NCI-H2107 treated with DMSO at 0.1 percent for 48 hours (cell line): ENCODE data around the gene MAPRE2.

Experiments
- DNase-seq: peaks from one replicate; lab custom pipeline; 2025; ENCODE audit not compliant: unreplicated experiment; lab: John Stamatoyannopoulos, UW

Gene MAPRE2

DNA sequence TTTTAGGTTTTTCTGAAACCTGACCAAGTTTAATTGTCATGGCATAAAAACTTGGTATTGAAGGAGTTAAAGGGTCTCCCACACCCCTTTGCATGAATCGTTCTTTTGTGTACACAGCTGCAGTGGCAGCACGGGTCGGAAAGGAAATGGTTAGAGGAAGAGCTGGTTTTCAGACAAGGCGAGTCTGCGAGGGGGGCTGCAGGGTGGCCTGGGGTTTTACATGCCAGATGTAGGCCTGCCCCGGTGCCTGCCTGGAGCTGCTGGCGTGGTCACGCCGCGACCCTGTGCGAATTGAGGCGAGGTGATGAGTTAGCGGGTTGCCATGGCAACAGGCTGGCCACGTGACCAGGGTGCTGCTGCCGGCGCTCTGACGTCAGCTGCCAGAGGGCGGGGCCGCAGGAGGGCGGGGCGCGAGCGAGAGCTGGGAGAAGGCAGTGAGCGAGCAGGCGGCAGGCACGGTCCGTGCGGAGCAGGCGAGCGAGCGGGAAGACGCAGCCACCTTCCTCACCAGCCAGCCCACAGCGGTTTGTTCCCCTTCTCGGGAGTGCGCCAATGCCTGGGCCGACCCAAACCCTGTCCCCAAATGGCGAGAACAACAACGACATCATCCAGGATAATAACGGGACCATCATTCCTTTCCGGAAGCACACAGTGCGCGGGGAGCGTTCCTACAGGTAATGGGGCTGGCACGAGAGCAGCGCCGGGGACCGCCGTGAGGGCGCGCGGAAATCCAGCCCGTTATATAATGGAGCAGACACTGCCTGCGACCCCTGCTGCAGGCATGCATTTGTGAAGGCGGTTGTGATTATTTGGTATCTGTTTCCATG, at the start of gene MAPRE2:
Gene MAPRE2, plus strand, starts transcription at position 426 of the 827 bp plus-strand sequence. Its CDS starts 127 bp downstream, at position 553.
- peak; percentile 64 for DNase-seq

DNA sequence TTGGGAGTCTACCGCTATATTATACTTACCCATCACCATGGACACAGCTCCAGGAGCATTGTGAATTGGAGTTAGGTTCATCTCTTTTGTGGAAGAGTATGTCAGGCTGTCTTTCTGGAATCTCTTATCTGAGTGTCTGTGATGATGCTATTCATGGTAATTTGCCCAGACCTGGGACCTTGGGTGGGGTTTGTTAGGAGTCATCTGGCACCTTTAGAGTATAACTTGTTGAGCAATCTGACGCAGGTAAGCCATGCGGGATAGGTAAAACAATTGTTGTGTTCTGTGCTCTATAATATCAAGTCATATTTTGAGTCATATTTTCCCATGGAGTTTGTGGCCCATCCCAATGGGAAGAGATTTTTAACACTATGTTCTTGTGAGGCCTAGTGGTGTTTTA, 49.7 kb upstream of the MAPRE2 start:
- DNase-seq, result no peak

DNA sequence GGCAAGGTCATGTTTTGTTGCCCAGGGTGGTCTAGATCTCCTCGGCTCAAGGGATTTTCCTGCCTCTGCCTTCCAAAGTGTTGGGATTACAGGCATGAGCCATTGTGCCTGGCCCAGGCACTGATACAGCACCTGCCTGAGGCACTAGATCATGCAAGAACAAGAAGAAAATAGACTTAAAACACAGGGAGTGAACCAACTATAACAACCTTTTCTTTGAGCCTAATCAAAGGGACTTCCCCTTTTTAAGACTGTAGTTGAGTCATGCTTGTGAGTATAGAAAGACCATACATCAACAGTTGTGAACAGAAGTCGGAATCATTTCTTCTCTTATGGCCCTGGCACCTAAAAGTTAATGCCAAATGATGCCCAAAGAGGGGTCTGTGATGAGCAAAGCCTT, 47.9 kb upstream of the MAPRE2 start:
- DNase-seq, result no peak

DNA sequence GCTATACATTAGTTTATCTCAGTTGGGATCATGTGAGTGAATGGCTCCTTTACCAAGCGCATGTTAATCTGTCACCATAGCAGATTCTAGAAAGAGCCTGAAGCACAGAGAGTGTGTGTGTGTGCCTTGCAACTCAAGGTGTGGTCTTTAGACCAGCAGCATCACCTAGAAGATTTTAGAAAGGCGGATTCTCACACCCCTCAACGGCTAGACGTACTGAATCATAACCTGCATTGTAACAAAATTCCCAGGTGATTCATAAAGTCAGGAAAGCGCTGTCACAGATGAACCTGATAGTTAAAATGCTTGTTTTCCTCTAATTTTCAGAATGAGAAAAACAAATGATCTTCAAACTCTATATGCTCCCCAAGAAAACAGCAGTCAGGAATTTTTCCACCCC, 45.5 kb upstream of the MAPRE2 start:
- no peak for DNase-seq

DNA sequence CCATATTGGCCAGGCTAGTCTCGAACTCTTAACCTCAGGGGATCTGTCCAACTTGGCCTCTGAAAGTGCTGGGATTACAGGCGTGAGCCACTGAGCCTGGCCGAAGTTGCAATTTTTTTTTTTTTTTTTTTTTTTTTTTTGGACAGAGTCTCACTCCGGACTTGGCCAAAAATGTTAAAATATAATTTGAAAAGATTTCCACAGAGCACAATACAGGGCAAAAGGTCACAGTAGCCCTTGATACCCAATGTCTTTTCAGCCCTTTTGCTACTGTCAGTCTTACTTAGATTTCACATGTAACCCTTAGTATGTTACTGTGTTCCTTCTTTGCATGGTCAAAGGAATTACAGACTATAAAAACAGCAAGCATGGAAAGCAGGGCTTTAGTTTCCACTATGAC, 42.6 kb upstream of the MAPRE2 start:
- no peak for DNase-seq

DNA sequence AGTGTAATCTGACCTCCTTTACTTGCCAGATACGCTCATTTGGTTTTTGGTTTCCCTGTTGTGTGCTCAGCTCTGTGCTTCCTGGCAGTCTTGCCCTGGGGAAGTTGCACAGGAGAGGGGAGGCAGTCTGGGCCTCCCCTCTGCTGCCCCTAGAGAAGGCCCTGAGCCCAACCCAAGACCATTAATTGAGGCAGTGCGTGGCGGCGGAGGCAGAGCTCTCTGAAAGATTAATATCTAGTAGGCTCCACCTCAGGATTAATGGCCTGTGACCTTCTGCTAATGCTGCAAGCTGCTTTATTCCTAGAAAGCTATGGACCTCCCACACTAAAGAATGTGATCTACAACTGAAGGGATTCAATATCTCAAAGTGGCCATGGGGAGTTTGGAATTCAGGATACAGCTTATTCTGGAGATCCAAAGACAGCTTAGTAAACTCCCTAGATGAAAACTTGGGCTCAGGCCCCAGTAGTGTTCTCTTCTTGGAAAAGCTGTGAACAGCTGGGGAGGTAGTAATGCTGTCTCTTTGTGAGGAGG, 41.4 kb upstream of the MAPRE2 start:
- no peak for DNase-seq

DNA sequence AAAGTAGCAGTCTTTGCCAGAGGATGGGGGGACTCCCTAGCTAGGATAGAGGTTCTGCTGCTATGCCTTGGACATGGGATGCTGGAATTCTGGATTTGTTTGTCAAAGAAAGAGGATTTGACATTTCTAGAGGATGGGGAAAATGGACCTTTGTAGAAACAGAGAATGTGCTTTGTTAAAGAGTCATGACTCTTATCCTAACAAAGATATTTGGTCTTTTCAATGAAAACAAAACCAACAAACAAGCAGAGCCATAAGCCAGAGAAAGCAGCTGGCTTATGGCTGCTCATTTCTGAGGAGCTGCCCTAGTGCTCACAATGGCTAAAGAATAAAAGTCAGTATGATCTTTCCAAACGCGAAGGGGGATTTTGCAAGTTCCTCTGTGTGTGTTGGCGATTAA, 40.8 kb upstream of the MAPRE2 start:
- no peak for DNase-seq

DNA sequence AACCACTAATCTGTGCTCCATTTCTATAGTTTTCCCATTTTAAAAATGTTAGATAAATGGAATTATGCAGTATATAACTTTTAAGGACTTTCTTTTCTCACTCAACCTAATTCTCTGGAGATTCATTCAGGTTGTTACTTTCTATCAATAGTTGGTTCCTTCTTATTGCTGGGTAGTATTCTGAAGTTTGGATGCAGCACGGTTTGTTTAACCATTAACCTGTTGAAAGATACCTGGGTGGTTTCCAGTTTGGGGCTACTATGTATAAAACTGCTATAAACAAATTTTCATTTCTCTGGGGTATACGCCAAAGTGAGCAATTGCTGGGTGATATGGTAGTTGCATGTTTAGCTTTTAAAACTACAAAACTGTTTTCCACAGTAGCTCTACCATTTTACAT, 39.1 kb upstream of the MAPRE2 start:
- no peak for DNase-seq

DNA sequence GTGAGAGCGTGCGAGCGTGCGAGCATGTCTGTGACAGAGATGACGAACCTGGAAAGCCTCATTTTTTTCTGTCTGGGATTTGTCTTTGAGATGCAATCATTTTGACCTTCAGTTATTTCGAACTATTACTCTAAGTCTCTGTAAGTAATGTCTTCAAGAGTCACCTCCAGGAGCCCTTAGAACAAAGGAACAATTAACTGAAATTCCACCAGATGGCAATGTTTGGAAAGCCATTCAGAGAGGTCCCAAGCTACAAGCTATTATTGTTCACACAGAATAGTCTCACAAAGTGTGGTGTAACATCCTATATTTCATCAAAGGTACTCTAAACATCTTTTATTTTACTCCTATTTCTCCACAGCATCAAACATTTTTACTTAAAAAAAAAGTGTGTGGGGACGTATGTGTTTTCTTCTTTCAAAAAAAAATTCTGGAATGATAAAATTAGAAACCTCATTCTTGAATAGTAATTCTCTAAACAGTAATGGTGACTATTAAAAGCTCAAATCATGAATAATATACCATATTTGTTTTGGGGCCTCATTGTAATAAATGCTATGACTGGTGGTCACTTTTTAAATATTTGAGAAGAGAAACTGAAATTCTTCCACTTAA, 35.1 kb upstream of the MAPRE2 start:
- no peak for DNase-seq

DNA sequence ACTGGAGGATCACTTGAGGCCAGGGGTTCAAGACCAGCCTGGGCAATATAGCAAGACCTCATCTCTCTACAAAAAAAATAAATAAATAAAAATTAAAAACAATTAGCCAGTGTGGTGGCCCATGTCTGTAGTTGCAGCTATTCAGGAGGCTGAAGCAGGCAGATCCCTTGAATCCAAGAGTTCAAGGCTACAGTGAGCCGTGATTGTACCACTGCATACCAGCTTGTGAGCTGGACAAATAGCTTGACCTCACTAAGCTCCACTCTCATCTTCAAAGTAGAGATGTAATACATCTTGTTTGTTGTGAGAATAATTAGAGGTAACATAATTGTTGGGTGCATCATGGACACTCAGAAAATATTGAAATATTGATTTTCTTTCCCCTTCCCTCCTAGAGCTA, 31.1 kb upstream of the MAPRE2 start:
- no peak for DNase-seq

DNA sequence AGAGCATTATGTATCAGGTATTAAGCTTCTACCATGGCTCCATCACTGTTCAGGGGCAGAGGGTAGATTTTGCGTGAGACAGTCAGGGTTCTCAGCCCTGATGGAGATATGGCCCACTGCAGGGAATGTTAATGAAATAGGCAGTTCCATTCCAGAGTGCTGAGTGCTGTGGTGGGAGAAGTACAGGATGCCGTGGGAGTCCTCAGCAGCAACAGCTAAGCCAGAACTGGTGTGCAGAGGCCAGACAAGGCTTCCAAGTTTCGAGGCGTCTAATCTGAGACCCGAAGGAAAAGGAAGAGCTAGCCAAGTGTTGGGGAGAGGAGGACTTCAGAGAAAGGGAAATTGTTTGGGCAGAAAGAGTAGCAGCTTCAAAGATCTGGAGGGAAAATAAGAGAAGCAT, 30.2 kb upstream of the MAPRE2 start:
- DNase-seq, result no peak

DNA sequence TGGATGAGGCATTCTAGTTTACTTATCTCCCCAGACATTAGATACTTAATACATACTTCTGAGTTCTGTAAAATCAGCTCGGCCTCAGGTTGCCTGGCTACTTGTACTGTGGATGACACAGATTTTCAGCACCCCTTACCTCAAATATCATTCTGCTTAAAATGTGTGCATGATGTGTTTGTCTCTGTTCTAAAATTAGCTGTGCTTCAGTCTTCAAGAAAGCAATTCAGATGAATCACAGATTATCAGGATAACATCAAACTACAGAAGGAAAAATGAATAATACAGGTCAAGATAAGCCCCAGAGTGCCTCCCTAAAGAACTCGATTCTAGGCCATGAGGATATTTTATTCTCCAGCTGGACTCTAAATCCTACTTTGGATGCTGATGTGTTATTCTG, 21.3 kb upstream of the MAPRE2 start:
- no peak for DNase-seq

DNA sequence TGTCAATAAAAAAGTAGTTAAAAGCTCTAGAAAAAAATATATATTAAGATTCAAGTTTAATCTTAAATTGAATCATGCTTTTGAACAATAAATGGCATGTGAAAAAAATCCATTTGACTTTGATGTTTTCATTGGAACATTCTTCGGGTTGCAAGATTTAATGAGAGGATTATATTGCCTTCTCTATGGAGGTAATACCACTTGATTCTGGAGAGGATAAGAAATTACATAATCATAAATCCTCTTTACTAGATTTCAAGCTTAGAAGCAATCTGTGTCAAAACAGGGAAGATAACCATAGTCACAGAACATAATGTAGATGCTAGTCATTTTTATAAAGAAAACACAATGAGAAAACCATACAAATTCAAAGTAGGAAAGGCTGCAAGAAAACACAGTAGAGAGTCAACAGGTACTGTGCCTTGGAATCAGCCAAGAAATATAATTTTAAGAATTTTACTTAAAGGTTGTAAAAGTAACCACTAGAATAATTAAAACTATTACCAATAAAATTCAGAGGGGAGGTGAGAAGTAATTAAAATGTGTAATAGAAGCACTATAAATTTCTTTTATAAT, 18.7 kb upstream of the MAPRE2 start:
- no peak for DNase-seq

DNA sequence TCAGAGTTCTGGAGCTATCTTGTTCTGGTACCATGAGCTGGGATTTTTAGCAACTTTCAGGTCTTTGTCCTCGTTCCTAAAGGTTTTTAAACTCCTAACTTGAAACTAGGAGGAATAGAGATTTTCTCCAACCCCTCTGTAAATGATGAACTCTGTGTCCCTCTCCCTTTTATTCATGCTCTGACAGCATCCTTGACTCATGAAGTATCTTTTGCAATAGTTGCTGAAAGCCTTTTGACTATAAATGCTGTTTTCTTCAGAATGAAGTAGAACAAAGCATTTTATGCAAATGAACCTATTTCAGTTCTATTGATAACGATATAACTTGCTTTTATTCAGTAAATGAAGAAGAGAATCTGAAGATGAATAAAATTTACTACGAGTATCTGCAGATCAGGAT, 17.0 kb upstream of the MAPRE2 start:
- DNase-seq, result no peak

DNA sequence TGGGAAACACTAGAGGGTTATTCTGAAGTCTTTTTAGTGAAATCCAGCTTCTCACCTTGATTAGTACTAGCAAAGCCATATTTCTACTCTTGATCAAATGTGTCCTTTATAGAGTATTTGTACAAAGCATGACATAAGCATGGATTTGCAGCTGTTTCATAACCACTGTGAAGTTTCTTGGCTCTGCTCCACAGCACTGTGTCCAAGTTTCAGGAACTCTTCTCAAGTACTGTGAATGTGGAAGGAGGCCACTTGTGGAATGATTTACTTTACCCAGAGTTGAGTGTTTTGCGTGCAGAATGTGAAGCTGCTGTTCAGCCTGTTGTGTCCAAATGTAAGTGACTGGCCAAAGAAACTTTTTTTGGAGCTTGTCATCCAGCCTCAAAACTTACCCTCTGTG, 16.2 kb upstream of the MAPRE2 start:
- DNase-seq, result no peak

DNA sequence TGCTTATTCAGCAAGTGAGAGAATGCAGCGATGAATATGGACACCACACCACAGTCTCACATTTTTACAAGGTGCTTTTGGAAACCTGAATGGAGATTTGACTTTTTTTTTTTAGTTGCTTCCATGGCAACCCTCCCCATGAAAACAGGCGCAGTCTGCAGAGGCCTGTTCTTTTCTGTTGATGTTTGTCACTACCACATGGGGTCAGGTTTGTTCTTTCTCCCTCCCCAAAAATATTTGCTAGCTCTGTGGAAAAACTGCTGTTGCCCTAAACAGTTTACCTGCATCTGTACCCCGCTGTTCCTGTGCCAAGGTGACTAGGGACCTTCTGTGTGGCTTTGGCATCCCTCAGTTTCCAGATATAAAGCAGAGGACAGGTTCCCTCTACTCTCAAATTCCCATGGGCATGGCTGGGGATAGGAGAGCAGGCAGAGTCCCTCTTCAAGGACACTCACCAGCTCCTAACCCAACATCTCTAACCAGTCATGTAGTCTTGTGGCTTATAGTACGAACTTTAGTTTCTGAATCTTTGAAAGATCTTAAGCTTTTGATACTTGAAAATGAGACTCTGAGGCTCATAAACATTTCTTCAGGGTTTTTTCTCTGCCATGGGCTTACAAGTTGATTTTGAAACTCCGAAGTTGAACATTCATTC, 14.7 kb upstream of the MAPRE2 start:
- DNase-seq, result no peak

DNA sequence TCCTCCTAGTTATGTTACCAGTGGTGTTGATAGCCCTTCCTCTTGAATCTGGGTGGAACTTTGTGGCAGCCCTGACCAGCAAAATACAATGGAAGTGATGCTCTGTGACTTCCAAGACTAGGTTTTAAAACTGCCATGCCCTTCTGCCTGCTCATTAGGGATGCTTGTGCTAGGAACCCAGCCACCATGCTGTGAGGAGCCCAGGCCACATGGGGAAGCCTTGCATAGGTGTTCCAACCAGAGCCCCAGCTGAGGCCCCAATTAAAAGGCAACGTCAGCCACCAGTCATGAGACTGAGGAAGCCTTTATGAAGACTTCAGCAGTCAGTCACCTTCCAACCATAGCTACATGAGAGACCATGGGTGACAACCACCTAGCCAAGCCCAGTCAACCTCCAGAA, 14.0 kb upstream of the MAPRE2 start:
- DNase-seq, result no peak

DNA sequence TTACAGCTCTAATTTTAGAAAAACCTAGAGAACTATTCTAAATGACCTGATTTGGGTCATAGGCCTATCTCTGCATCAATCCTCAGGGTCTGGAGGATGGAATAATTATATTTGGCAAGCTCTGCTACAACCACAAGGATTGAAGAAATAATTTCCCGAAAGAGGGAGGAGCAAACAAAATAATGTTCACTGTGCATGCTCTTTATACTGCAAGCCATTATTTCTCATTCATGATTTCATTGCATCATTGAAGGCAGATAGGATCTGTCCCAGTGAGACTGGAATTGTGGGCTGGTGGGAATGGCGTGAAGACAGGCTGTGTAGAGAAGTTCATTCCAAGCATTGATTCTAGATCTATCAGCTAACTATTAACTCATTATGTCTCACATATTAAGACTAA, 12.7 kb upstream of the MAPRE2 start:
- no peak for DNase-seq

DNA sequence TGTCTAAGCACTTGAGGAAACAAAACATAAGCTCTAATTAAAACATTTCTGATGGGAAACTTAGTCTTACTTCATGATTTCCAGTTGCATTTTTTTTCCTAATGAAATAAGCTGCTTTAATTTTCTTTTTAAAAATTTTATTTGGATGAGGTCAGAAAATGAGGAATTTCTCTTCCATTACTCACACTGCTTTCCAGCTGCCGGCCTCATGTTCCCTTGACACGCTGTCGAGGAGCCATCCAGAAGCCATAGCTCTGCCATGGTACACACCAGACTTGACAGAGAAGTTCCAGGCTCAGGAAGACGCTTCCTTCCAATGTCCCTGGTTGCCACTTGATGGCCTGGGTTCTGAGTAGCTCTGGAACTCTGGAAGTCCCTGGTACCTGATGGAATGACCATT, 12.1 kb upstream of the MAPRE2 start:
- no peak for DNase-seq

DNA sequence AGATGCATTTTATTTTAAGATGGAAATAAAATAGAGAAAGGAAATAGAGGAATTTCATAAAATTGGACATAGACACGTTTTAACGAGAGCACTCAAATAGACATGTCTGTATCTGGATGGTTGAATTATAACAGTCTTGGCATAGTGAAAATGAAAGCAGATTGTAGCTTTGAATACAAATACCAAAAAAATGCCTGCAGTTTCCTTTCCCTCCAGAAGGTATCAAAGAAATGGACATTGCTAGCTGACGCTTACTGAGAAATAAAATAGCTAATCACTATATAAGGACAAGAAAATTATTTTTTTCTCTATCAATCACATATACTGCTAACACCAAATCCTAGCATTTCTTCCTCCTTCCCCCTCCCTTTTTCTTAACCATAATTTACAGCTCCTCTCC, 11.4 kb upstream of the MAPRE2 start:
- no peak for DNase-seq

DNA sequence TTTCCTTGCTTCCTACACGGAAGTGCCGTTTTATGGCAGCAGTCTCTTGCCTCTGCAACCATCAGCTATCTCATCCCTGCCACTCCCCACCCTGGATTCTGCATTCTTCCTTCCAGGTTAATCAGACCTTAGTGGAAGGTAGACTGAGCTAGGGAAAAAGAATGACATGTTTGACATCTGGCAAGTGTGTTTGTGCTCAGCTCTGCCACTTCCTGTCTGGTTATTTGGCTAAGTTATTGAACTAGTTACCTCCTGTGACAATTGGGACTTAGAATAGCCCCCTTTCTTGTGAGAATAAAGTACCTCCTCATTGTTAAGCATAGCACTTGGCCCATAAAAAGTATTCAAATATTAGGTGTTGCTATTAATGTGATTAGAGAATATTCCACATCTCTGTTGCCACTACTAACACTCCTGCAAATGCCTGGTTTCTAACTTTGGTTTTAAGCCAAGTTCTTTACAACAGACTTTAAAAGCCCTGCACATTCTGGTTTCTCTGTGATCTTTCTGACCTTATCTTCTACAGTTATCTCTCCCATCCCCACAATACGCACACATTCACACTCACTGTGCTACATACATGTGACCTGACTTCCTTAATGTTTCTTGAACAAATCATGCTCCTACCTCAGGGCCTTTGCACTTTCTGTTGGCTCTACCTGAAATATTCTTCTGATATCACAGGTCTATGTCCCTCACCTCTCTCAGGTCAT, 10.8 kb upstream of the MAPRE2 start:
- no peak for DNase-seq
